Esophagus mucosa (tissue), 1 donor: ENCODE data around the gene PLPP6. TPM values are rescaled to one million over a fixed set of nuclear protein-coding genes. Genes with fewer than 3 reads are reported as not detected.

Experiments
- ATAC-seq: fragments of 200-7000 bp; cut with Tn5 transposase; one replicate; pipeline ENCODE4 v1.9.1; 2020
- total RNA-seq: library from RNA; stranded (reverse); gene quantifications from one replicate; pipeline ENCODE4 v1.2.4, GENCODE V29; 2023
- donor health status: DM: yes; HTN: yes; CAD: no.

The PLPP6 gene
- total RNA-seq, 1 donor from 2014 or later, result 6.1 TPM

DNA sequence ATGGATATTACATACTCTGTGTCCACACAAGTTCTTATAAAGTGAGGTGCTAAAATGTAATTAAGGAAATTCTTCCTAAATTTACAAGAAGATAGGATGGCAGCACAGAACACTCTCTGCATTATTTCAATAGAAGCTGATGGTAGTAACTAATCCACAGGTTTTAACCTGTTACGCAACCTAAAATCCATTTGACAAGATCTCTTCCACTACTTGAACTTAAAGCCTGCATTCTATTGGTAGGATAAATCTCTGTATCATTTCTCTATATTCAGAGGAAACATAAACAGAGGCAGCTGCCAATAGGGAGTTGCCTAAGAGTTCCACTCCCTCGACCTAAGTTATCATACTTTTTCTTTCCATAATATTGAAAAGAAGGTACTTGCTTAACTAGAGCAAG is 38.8 kb downstream of the PLPP6 start:
- ATAC-seq, result no peak

DNA sequence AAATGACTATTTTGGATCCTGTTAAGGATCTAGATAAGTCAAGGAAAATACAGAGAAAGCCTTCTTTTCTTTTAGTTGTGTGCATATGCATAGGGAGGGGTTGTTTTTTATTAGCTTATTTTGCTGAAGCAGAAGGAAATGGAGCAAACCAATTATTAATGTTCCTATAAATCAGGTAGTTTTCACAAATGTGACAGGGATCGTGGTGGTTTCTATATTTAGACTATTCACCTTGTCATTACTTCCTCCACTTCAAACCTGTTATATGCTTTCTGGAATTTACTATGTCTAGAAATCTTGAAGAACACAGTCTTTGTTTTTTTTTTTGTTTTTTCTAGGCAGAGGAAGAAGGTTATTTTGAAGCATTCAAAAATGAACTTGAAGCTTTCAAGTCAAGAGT is 39.4 kb downstream of the PLPP6 start:
- ATAC-seq, result no peak

DNA sequence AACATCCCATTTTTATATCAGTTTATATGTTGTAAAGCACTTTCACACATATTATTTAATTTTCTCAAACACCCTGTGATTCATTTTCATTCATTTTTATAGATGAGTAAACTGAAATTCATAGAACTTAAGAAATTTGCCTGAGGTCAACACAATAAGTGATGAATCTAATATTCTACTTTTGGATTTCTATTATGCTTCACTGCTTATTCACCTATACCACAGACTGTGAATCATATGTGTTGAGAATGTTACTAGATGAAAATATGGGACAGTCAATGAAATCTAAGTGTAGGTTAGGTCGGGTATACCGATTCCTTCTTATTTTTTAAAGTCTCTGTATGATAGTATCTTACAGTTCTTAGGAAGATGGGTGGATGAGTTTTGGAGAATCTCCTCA is 42.0 kb downstream of the PLPP6 start:
- ATAC-seq, result no peak

DNA sequence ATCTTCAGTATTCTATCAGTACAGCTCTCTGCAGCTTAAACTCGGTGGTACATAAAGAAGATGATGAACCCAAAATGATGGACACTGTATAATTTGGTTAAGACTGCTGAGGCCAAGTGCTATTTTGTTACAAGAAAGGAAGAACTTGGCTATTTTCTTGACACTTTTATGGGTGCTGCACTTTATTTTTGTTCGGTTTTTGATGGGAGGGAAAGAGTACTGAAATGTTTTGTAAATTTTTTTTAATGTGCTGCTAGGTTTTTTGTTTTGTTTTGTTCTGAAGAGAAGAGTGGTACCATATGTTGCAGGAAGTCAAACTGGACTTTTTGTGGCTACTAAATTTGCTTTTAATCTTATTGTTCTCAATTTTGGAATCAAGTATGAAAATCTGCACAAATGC is 43.9 kb downstream of the PLPP6 start:
- ATAC-seq, result no peak

DNA sequence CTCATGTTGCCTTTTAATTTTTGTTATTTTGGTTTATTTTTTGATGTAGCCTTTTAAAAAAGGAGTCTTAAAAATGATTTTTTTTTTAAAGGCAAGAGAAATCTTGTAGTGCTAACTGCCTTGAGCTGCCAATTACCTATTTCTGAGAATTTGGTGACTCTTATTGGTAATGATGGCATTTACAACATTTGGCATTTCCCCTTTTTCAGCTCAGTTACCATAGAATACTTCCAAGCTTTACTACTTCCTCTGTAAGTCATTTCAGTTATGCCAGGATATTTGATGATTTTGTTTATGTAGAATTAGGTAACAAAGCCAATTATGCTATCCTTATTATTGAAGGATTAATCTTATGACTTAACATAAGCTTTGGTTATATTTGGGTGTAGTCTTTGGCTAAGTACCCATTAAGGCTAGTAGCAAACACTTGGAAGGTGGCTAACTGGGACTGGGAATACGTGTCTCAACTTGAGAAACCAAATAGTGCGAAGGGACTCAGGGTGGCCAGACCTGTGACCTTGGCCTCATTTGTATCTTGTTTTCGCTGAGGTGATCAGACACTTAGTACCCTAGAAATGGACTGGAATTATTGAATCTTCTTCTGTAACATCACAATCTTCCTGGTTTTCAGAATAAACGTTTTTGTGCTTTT is 45.0 kb downstream of the PLPP6 start:
- peak; percentile 54 for ATAC-seq

DNA sequence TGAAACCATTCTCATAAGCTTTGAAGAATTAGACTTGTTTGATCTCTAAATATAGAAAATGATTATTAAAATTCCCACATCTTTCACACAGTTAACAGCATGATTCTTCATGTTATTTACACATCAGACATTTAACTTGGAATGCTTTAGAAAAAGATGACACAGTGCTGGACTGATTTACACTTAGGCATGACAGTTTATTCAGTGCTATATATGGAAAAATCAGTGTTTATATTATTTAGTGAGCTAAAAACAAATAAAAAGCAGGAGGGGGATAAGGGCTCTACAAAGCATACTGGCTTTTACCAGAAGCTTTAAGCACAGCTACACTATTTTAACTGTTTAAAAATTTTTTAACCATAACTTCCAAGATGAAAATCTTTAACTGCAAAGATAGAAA is 47.3 kb downstream of the PLPP6 start:
- ATAC-seq, result no peak

DNA sequence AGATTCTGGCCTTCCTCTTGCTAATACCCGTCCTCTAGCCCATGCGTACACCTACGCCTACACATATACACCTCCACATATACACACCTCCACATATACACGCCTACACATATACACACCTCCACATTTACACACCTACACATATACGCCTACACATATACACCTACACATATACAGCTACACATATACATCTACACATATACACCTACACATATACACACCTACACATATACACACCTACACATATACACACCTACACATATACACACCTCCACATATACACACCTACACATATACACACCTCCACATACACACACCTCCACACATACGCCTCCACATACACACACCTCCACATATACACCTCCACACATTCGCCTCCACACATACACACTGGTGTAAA is 51.8 kb downstream of the PLPP6 start:
- peak; percentile 48 for ATAC-seq

DNA sequence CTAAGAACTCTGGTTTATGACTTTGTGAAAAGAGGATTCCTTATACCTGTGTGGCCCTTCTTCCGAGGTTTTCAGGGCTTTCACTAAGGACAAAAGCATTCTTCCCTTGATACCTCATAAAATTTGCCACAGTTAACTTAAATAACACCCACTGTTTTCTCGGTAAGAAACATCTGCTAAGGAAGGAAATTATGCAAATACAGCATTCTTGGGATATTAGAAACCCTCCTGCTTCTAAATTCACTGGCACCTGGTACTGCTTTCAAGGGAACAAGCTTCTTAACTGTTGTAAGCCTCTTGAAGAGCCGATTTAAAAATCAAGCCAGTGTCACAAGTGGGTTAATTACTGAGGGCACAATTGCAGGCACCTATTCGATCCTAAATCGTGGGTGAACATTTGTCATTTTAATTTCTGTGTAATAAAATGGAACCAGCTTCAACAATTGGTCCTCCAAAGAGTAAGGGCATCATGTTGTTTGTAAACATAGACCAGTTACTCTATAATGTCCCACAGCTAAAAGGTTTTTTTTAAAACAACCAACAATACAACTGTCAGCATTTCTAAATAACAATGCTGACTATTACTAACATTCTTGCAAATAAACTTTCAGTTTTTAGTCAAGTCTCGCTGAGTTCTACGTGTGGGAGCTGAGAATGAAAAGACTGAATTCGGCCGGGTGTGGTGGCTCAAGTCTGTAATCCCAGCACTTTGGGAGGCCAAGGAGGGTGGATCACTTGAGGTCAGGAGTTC is 52.3 kb downstream of the PLPP6 start:
- no peak for ATAC-seq

Other genes with a start within 250 kb of the PLPP6 start
- gene SLC1A1, start 171.8 kb upstream of the PLPP6 start, total RNA-seq, result 1.4 TPM
- gene SPATA6L, start 4.2 kb downstream of the PLPP6 start, total RNA-seq, result 3.1 TPM
- 9.3 TPM for gene CDC37L1, start 17.3 kb downstream of the PLPP6 start, total RNA-seq
- 65.6 TPM for gene AK3, start 78.9 kb downstream of the PLPP6 start, total RNA-seq
- 13.9 TPM for gene RCL1, start 130.7 kb downstream of the PLPP6 start, total RNA-seq